GM18507 (cell line): ENCODE results near the gene HOTAIR.

Source experiments
- DNase-seq: peaks from one replicate; pipeline ENCODE4 v3.0.0; 2011; ENCODE audit warnings: low read depth; ENCODE audit not compliant: insufficient read length; ENCODE audit errors: extremely low spot score
- FAIRE-seq: peaks from 2 replicates; lab custom pipeline; 2011; peaks lifted over from hg19 to GRCh38; lab: Jason Lieb, UNC

Gene HOTAIR

GRCh38 chr12:54012631-54013409, 38.1 kb upstream of the HOTAIR start:
- no peak for DNase-seq
- FAIRE-seq = no peak

- FAIRE-seq (no peak), DNase-seq (no peak)
Observed at GRCh38 chr12:54011665-54012532, 37.1 kb upstream of the HOTAIR start.

- no peak for FAIRE-seq
Observed at GRCh38 chr12:54010972-54011664, 36.4 kb upstream of the HOTAIR start.

GRCh38 chr12:54010053-54010971, 35.6 kb upstream of the HOTAIR start:
- FAIRE-seq = no peak
- DNase-seq = no peak

More at GRCh38 chr12:54010972-54011664, 36.4 kb upstream of the HOTAIR start:
- DNase-seq = no peak

- FAIRE-seq = no peak
- DNase-seq = no peak
Observed at GRCh38 chr12:54009171-54010052, 34.7 kb upstream of the HOTAIR start.

GRCh38 chr12:54008260-54008552, 33.5 kb upstream of the HOTAIR start:
- FAIRE-seq = no peak
- DNase-seq = no peak

GRCh38 chr12:54007538-54008259, 32.9 kb upstream of the HOTAIR start:
- FAIRE-seq = no peak
- no peak for DNase-seq

GRCh38 chr12:54006559-54007220, 31.9 kb upstream of the HOTAIR start:
- DNase-seq = no peak
- FAIRE-seq = no peak

GRCh38 chr12:54005853-54006558, 31.3 kb upstream of the HOTAIR start:
- FAIRE-seq (peak; percentile 86), DNase-seq (peak; percentile 67)

GRCh38 chr12:54005531-54005852, 30.7 kb upstream of the HOTAIR start:
- FAIRE-seq = no peak
- DNase-seq = no peak

GRCh38 chr12:54004841-54005530, 30.2 kb upstream of the HOTAIR start:
- DNase-seq = no peak
- FAIRE-seq = no peak

- DNase-seq = no peak
- FAIRE-seq = no peak
Observed at GRCh38 chr12:54004063-54004840, 29.5 kb upstream of the HOTAIR start.

- no peak for FAIRE-seq
- no peak for DNase-seq
Observed at GRCh38 chr12:54003625-54004024, 28.9 kb upstream of the HOTAIR start.

GRCh38 chr12:54002915-54003389, 28.2 kb upstream of the HOTAIR start:
- FAIRE-seq (no peak), DNase-seq (no peak)

- no peak for FAIRE-seq
- DNase-seq = no peak
Observed at GRCh38 chr12:54002278-54002914, 27.6 kb upstream of the HOTAIR start.
